GM13977 (cell line): ENCODE results near the gene RAC2.

Experiments
- DNase-seq: peaks from one replicate; pipeline ENCODE4 v3.0.0; 2012; ENCODE audit warnings: low spot score
- CTCF ChIP-seq: IDR thresholded peaks from 2 replicates; pipeline ENCODE4 v1.5.1; 2012; ENCODE audit warnings: mild to moderate bottlenecking, control low read depth; ENCODE audit not compliant: insufficient read depth; ENCODE audit errors: extremely low read depth, missing control alignments
- in situ Hi-C: fragments of 300-500 bp; cut with MboI; formaldehyde crosslinking; loops from one replicate; pipeline ENCODE4 v1.12.0; 2022; ENCODE audit warnings: low sequenced_read_pairs, low pct_unique_long_range_greater_than_20kb, mixed read lengths, inconsistent platforms; ENCODE audit not compliant: unreplicated experiment

The RAC2 gene

GRCh38 chr22:37184380-37184755 lies 59.7 kb downstream of the RAC2 start:
- DNase-seq: no peak
- TF ChIP-seq CTCF: no peak
- in situ Hi-C loops: no loop called here

DNA sequence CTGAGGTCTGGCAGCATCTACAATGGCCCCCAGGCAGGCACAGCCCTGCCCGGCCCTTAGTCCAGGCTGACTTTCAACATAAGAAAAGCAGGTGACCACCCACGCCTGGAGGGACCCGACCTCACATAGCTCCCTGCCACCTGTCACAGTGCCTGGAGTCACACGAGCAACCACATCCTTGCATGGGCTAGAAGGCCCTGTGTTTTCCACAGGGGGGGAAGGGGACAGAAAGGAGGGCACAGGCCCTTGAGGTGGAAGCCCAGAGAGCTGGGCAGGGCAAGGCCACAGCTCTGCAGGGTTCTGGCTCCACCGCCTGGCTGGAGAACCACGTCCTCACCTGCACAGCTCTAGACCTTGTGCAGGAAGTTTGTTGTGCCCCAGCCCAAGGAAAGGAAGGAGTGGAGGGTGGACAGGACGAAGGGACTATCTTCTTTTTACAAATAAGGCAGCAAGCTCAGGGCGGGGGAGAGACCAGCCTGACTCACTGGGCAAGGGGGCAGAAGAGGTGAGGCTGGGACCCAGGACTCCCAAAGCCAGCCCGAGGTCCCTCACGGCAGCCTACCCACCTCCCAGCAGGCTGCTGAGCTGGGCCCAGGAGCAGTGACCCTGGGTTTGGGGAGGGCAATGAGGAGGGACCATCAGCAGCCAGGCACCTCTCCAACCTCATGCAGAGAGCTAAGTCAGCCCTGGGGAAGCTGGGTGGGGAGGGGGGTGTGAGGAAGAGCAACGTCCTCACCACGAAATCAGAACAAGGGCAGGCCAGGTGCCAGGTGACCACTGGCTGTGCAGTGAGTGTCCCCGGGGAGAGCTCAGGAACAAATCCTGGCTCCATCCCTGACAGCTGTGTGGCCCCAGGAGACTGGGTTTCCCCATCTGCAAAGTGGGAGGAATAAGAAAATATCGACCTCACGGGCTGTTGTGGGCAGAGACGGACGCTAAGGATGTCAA lies 60.4 kb downstream of the RAC2 start:
- no peak for DNase-seq
- peak; percentile 12 for TF ChIP-seq CTCF
- in situ Hi-C loops: no loop called here

- no peak for DNase-seq
- in situ Hi-C loops: no loop called here
- TF ChIP-seq CTCF: no peak
Measured at GRCh38 chr22:37182949-37183245, 61.2 kb downstream of the RAC2 start.

DNA sequence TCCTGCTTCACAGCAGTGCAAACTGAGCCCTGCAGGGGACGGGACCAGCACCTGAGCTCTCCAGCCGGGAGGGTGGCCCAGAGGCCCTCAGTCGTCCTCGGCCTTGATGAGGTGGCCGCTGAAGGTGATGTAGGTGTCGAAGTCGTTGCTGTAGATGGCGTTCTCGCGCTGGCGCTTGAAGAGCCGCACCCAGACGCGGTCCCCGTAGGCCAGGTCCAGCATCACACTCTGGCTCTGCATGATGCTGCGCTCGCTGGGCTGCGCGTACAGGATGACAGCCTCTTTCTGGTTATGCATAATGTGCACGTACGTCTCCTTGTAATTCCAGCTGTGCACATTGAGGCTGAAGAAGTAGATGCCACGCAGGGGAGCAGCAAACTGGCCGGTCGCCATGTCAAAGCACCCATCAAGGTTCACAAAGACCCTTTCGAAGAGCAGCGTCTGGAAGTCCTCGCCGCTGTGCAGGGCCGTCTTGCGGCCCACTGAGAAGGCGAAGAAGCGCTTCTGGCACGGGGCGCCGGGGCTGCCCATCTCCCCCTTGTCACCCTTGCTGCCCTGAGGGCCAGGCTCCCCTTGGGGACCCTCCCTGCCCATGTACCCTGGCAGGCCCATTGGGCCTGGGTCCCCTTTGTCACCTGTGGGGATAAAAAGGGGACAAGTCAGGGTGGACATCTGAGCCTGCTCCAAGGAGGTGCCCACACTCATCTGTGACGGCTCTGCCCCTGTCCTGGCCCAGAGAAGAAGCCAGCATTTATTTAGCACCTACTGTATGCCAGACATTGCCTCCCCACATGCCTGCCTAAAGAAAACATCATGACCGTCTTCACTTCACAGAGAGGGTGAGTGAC lies 61.7 kb downstream of the RAC2 start:
- in situ Hi-C loops: no loop called here
- no peak for TF ChIP-seq CTCF
- no peak for DNase-seq

- in situ Hi-C loops: no loop called here
- TF ChIP-seq CTCF: no peak
- peak; percentile 10 for DNase-seq
Measured at GRCh38 chr22:37181681-37182080, 62.4 kb downstream of the RAC2 start.

DNA sequence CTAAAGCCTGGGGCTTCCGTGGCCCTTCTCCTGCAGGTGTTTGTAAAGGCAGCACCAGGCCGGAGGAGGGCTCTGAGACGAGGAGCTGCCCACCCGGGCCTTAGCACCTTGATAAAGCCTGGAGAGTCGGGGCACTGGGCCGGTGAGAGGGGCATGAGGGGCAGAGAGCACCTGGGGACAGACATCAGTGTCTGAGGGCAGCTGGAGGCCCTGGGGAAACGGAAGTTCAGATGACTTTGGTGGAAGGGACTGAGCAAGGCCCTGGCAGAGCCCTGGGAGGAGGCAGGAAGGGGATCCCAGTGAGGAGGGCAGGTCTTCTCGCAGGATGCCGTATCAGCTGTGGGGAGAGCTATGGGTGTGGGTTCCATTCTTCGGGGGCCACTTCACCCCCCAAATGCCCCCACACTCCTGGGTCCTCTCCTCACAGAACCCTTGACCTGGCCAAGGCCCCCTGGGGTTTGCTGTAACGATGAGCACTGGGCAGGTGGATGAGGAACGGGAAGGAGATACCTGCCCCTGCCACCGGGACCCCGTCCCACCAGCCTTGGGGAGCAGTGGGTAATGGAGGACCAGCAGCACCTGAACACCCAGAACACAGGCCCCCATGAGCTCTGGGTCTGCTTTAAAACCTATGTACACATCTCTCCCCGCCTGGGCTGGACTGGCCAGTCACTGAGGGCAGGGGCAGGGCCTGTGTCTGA lies 63.4 kb downstream of the RAC2 start:
- no peak for TF ChIP-seq CTCF
- peak; percentile 10 for DNase-seq
- in situ Hi-C loops: no loop called here
